Measurements from ENCODE around the gene NRG3. TPM values are rescaled to one million over a fixed set of nuclear protein-coding genes. Genes with fewer than 3 reads are reported as not detected.
"Not testable (repeated sequence)": the region's sequence is repeated elsewhere in the genome, so short reads cannot be mapped to it uniquely, and the experiment has no call there.

NRG3 gene
- polyA plus RNA-seq, 2 donors = 0.01 to 0.04 TPM

DNA sequence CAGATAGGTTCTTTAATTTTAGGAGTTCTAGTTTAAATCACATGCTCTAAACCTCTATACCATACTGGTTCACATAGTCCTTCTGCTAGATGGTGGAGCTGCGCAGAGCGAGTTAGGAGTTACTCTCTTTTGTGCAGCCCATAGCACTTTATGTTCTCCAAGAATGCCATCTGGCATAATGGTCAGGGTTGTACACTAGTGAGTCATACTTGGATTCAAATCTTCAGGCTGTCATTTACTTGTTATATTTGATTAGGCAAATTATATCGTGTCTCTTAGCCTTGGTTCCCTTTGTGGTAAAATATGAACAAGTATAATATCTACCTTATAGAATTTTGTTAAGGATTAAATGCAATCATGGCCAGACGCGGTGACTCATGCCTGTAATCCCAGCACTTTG, 1078.3 kb downstream of the NRG3 start:
- no peaks in the 10 kb centered on the region for H3K36me3 ChIP-seq (ENCODE audit: control insufficient read depth in 2 of 2, insufficient read depth in 2 of 2, low read length in 1 of 2)
- peaks cover 0 to 3% of the 10 kb centered on the region in 2 donors for H3K9me3 ChIP-seq (ENCODE audit: control insufficient read depth in 2 of 2, insufficient read depth in 1 of 2, low read depth in 1 of 2, low read length in 1 of 2)
- 84 to 86% methylated on average over 5 of the region's 5 CpGs for WGBS, 2 donors
- H3K27me3 ChIP-seq (ENCODE audit: control insufficient read depth in 1 of 2, insufficient read depth in 2 of 2, low read length in 2 of 2) = no peaks in the 10 kb centered on the region
- H3K4me1 ChIP-seq (ENCODE audit: control insufficient read depth in 2 of 2, insufficient read depth in 2 of 2, low read length in 1 of 2) = no peaks in the 10 kb centered on the region
- H3K4me3 ChIP-seq (ENCODE audit: low read depth in 1 of 2, low read length in 2 of 2) = no peak overlapping the region
- H3K27ac ChIP-seq (ENCODE audit: low read depth in 2 of 2, low read length in 1 of 2) = no peak overlapping the region

DNA sequence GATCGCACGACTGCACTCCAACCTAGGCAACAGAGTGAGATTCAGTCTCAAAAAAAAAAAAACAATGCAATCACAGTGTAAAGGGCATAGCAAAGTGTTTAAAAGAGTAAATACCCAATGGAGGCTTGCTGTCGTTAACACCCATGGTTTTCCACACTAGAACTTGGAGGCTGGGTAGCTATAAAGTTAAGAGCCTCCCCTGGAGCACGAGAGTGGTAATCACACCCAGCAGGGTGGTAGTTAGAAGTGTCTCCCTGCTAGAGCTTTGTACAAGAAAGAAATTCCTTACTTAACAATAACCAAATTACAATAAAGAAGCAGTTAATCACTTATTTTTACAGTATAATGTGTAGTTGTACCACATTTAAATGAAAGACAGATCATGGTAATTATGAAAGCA, 1078.9 kb downstream of the NRG3 start:
- H3K27ac ChIP-seq (ENCODE audit: low read depth in 2 of 2, low read length in 1 of 2) = no peak overlapping the region
- H3K27me3 ChIP-seq (ENCODE audit: control insufficient read depth in 1 of 2, insufficient read depth in 2 of 2, low read length in 2 of 2) = no peaks in the 10 kb centered on the region
- peaks cover 0 to 3% of the 10 kb centered on the region in 2 donors for H3K9me3 ChIP-seq (ENCODE audit: control insufficient read depth in 2 of 2, insufficient read depth in 1 of 2, low read depth in 1 of 2, low read length in 1 of 2)
- H3K36me3 ChIP-seq (ENCODE audit: control insufficient read depth in 2 of 2, insufficient read depth in 2 of 2, low read length in 1 of 2) = no peaks in the 10 kb centered on the region
- 63 to 80% methylated on average over 4 of the region's 4 CpGs for WGBS, 2 donors
- H3K4me1 ChIP-seq (ENCODE audit: control insufficient read depth in 2 of 2, insufficient read depth in 2 of 2, low read length in 1 of 2) = no peaks in the 10 kb centered on the region
- H3K4me3 ChIP-seq (ENCODE audit: low read depth in 1 of 2, low read length in 2 of 2) = no peak overlapping the region

DNA sequence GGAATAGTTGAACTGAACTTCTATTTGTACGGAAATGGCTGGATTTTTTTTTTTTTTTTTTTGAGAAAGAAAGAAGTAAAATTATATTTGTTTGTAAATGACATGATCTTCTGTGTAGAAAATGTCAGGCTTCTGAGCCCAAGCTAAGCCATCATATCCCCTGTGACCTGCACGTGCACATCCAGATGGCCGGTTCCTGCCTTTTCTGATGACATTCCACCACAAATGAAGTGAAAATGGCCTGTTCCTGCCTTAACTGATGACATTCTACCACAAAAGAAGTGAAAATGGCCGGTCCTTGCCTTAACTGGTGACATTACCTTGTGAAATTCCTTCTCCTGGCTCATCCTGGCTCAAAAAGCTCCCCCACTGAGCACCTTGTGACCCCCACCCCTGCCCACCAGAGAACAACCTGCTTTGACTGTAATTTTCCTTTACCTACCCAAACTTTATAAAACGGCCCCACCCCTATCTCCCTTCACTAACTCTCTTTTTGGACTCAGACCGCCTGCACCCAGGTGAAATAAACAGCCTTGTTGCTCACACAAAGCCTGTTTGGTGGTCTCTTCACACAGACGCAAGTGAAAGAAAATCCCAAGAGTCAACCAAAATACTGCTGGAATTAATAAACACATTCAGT, 1085.5 kb downstream of the NRG3 start:
- WGBS, 2 donors = 71 to 73% methylated on average over 7 of the region's 7 CpGs
- H3K36me3 ChIP-seq (ENCODE audit: control insufficient read depth in 2 of 2, insufficient read depth in 2 of 2, low read length in 1 of 2); H3K27me3 ChIP-seq (ENCODE audit: control insufficient read depth in 1 of 2, insufficient read depth in 2 of 2, low read length in 2 of 2); H3K4me1 ChIP-seq (ENCODE audit: control insufficient read depth in 2 of 2, insufficient read depth in 2 of 2, low read length in 1 of 2); H3K9me3 ChIP-seq (ENCODE audit: control insufficient read depth in 2 of 2, insufficient read depth in 1 of 2, low read depth in 1 of 2, low read length in 1 of 2); H3K27ac ChIP-seq (ENCODE audit: low read depth in 2 of 2, low read length in 1 of 2); H3K4me3 ChIP-seq (ENCODE audit: low read depth in 1 of 2, low read length in 2 of 2): not testable (repeated sequence)

DNA sequence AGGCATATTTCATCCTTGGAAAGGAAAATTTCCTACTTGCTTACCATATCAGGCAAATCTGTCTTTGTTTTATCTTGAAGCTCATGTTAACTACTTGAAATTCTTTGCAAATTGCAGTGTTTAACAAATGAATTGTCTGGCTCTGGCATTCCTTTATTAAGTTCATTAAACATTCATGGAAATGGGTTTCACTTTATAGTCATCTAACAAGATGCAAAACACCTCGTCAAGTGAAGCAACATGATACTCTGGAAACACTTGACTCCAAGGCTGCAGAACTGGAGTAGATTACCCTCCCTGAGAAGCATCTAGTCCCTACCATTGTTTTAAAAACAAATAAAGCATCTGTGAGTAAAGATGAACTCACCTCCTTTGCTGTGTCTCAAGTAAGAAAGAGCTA, 1086.9 kb downstream of the NRG3 start:
- no peak overlapping the region for H3K27ac ChIP-seq (ENCODE audit: low read depth in 2 of 2, low read length in 1 of 2)
- no peaks in the 10 kb centered on the region for H3K4me1 ChIP-seq (ENCODE audit: control insufficient read depth in 2 of 2, insufficient read depth in 2 of 2, low read length in 1 of 2)
- no peak overlapping the region for H3K4me3 ChIP-seq (ENCODE audit: low read depth in 1 of 2, low read length in 2 of 2)
- peaks cover 0 to 3% of the 10 kb centered on the region in 2 donors for H3K9me3 ChIP-seq (ENCODE audit: control insufficient read depth in 2 of 2, insufficient read depth in 1 of 2, low read depth in 1 of 2, low read length in 1 of 2)
- H3K27me3 ChIP-seq (ENCODE audit: control insufficient read depth in 1 of 2, insufficient read depth in 2 of 2, low read length in 2 of 2) = no peaks in the 10 kb centered on the region
- no peaks in the 10 kb centered on the region for H3K36me3 ChIP-seq (ENCODE audit: control insufficient read depth in 2 of 2, insufficient read depth in 2 of 2, low read length in 1 of 2)
- WGBS, 2 donors = 59 to 63% methylated on average over 1 of the region's 1 CpG

DNA sequence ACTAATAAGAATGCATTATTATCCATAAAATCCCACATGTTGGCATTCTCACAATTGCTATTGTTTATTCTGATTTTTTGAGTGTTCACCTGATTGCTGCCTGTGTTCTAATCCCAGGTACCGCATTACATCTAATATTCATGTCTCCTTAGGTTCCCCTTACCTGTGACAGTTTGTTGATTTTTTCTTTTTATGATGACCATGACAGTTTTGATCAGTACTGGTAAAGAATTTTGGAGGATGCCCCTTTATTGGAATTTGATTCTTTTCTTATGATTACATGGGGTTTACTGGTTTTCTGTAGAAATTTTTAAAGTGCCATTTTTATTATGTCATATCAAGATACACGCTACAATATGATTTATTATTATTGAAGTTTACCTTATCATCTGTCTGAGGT, 1091.1 kb downstream of the NRG3 start:
- no peaks in the 10 kb centered on the region for H3K36me3 ChIP-seq (ENCODE audit: control insufficient read depth in 2 of 2, insufficient read depth in 2 of 2, low read length in 1 of 2)
- H3K27ac ChIP-seq (ENCODE audit: low read depth in 2 of 2, low read length in 1 of 2) = no peak overlapping the region
- no peaks in the 10 kb centered on the region for H3K9me3 ChIP-seq (ENCODE audit: control insufficient read depth in 2 of 2, insufficient read depth in 1 of 2, low read depth in 1 of 2, low read length in 1 of 2)
- no peaks in the 10 kb centered on the region for H3K27me3 ChIP-seq (ENCODE audit: control insufficient read depth in 1 of 2, insufficient read depth in 2 of 2, low read length in 2 of 2)
- no peak overlapping the region for H3K4me3 ChIP-seq (ENCODE audit: low read depth in 1 of 2, low read length in 2 of 2)
- 85 to 92% methylated on average over 2 of the region's 2 CpGs for WGBS, 2 donors
- H3K4me1 ChIP-seq (ENCODE audit: control insufficient read depth in 2 of 2, insufficient read depth in 2 of 2, low read length in 1 of 2) = no peaks in the 10 kb centered on the region

DNA sequence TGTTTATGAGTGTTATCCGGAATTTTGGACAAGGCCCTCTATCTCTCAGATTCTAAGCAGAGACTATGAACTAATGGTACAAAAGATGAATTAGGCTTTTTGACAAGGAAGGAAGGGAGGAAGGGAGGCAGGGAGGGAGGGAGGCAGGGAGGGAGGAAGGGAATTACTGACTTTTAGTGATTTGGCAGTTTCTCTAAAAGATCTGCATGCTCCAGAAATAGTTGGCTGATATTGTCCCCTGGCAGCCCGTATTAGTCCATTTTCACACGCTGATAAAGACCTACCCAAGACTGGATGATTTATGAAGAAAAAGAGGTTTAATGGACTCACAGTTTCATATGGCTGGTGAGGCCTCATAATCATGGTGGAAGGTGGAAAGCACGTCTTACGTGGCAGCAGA, 1093.5 kb downstream of the NRG3 start:
- H3K27ac ChIP-seq (ENCODE audit: low read depth in 2 of 2, low read length in 1 of 2) = no peak overlapping the region
- no peaks in the 10 kb centered on the region for H3K9me3 ChIP-seq (ENCODE audit: control insufficient read depth in 2 of 2, insufficient read depth in 1 of 2, low read depth in 1 of 2, low read length in 1 of 2)
- no peak overlapping the region for H3K4me3 ChIP-seq (ENCODE audit: low read depth in 1 of 2, low read length in 2 of 2)
- H3K36me3 ChIP-seq (ENCODE audit: control insufficient read depth in 2 of 2, insufficient read depth in 2 of 2, low read length in 1 of 2) = no peaks in the 10 kb centered on the region
- no peaks in the 10 kb centered on the region for H3K4me1 ChIP-seq (ENCODE audit: control insufficient read depth in 2 of 2, insufficient read depth in 2 of 2, low read length in 1 of 2)
- 69 to 73% methylated on average over 5 of the region's 5 CpGs for WGBS, 2 donors
- no peaks in the 10 kb centered on the region for H3K27me3 ChIP-seq (ENCODE audit: control insufficient read depth in 1 of 2, insufficient read depth in 2 of 2, low read length in 2 of 2)

DNA sequence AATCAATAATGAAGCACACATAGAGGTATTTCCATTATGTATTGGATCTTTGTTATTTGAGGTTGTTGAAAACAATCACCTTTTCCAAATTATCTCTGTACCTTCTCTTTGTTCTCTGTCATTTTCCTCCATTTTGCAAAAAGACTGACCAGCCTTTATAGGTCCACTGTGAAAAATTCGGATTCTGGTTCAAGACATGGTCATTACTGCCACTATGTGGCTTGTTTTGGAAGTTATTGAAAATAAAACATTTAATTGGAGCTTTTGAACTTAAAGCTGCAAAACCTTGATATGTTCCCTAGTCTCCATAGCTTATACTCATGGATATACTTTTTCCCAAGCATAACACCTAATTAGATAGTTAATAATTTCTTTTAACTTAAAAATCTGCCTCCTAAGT, 1094.4 kb downstream of the NRG3 start:
- Histone ChIP-seq H3K27me3 (ENCODE audit: control insufficient read depth in 1 of 2, insufficient read depth in 2 of 2, low read length in 2 of 2) (no peaks in the 10 kb centered on the region), H3K4me1 (ENCODE audit: control insufficient read depth in 2 of 2, insufficient read depth in 2 of 2, low read length in 1 of 2) (no peaks in the 10 kb centered on the region), H3K4me3 (ENCODE audit: low read depth in 1 of 2, low read length in 2 of 2) (no peak overlapping the region), H3K27ac (ENCODE audit: low read depth in 2 of 2, low read length in 1 of 2) (no peak overlapping the region), H3K9me3 (ENCODE audit: control insufficient read depth in 2 of 2, insufficient read depth in 1 of 2, low read depth in 1 of 2, low read length in 1 of 2) (no peaks in the 10 kb centered on the region), H3K36me3 (ENCODE audit: control insufficient read depth in 2 of 2, insufficient read depth in 2 of 2, low read length in 1 of 2) (no peaks in the 10 kb centered on the region)
- WGBS, 2 donors = 40 to 56% methylated on average over 1 of the region's 1 CpG

DNA sequence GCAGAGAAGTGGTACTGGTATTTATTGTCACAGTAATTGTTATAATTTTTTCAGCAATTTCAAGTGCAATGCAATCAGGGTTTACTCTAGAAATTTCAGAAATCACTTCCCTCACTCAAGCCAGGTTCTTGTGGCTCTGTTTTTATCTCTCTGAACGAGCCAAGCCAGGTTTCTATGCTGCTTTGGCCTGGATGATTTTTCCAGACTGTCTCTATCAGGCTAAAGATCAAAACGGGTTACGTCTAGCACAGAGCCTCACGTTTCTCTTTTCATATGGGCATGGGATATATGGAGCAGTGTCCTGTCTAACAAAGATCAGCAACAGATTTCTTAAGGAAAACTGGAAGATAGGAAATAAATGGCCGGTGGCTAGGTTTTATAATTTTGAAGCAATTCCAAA, 1105.3 kb downstream of the NRG3 start:
- no peaks in the 10 kb centered on the region for H3K9me3 ChIP-seq (ENCODE audit: control insufficient read depth in 2 of 2, insufficient read depth in 1 of 2, low read depth in 1 of 2, low read length in 1 of 2)
- 68 to 74% methylated on average over 5 of the region's 5 CpGs for WGBS, 2 donors
- H3K4me3 ChIP-seq (ENCODE audit: low read depth in 1 of 2, low read length in 2 of 2) = no peak overlapping the region
- H3K36me3 ChIP-seq (ENCODE audit: control insufficient read depth in 2 of 2, insufficient read depth in 2 of 2, low read length in 1 of 2) = no peaks in the 10 kb centered on the region
- no peaks in the 10 kb centered on the region for H3K4me1 ChIP-seq (ENCODE audit: control insufficient read depth in 2 of 2, insufficient read depth in 2 of 2, low read length in 1 of 2)
- H3K27me3 ChIP-seq (ENCODE audit: control insufficient read depth in 1 of 2, insufficient read depth in 2 of 2, low read length in 2 of 2) = no peaks in the 10 kb centered on the region
- no peak overlapping the region for H3K27ac ChIP-seq (ENCODE audit: low read depth in 2 of 2, low read length in 1 of 2)

DNA sequence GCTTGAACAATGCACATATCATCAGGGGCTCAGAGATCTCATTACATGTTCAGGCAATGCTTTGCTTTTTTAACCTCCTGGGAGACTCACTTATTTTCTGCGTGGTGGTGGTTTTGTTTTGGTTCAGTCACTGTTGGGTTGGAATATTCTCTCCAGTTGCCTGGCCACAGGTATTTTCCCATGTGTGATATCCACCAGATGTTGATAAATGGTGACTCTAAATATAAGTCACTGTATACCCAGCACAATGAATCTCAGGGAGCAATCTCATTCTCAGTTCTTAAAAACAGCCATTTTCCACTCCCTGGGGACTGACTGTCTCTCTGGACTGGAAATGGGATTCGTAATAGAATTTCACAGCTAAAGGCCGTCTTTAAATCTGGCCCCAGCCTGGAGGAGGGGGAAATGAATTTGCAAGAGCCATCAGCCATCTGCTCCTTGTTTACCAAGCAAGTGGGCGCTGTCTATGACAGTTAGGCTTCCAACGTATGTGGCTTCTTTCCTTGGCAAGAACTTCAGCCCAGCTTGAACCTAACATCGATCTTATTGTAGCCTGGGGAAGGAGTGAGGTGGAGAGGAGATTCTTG, 1106.2 kb downstream of the NRG3 start:
- WGBS, 2 donors = 66 to 80% methylated on average over 6 of the region's 6 CpGs
- Histone ChIP-seq H3K27me3 (ENCODE audit: control insufficient read depth in 1 of 2, insufficient read depth in 2 of 2, low read length in 2 of 2) (no peaks in the 10 kb centered on the region), H3K27ac (ENCODE audit: low read depth in 2 of 2, low read length in 1 of 2) (no peak overlapping the region)

DNA sequence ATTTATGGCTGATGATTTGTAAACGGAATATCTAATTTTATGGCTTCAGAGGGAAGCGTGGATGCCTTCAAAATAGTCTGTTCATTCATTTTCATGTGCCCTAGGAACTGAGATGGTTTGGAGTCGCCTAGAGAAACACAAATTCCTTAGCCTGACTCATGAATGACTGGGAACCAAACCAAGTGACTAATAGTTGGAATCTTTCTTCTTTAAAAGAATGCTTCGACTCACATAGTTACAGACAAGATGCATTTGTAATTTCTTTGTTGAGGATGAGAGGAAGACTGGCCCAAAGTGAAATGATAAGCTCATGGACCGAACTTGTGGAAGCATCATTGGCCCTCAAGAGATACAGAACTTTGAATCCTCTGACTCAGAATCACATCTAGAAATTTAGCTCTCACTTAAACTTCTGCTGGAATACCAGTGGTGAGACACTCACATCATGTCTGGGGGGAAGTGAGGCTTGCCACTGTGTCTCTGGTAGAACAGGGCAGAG, 1107.2 kb downstream of the NRG3 start:
- Histone ChIP-seq H3K4me3 (ENCODE audit: low read depth in 1 of 2, low read length in 2 of 2) (no peak overlapping the region), H3K27me3 (ENCODE audit: control insufficient read depth in 1 of 2, insufficient read depth in 2 of 2, low read length in 2 of 2) (no peaks in the 10 kb centered on the region), H3K27ac (ENCODE audit: low read depth in 2 of 2, low read length in 1 of 2) (no peak overlapping the region), H3K36me3 (ENCODE audit: control insufficient read depth in 2 of 2, insufficient read depth in 2 of 2, low read length in 1 of 2) (no peaks in the 10 kb centered on the region), H3K9me3 (ENCODE audit: control insufficient read depth in 2 of 2, insufficient read depth in 1 of 2, low read depth in 1 of 2, low read length in 1 of 2) (no peaks in the 10 kb centered on the region), H3K4me1 (ENCODE audit: control insufficient read depth in 2 of 2, insufficient read depth in 2 of 2, low read length in 1 of 2) (no peaks in the 10 kb centered on the region)
- 25 to 40% methylated on average over 5 of the region's 5 CpGs for WGBS, 2 donors

More for the DNA sequence above, 1106.2 kb downstream of the NRG3 start:
- Histone ChIP-seq H3K4me3 (ENCODE audit: low read depth in 1 of 2, low read length in 2 of 2) (no peak overlapping the region), H3K9me3 (ENCODE audit: control insufficient read depth in 2 of 2, insufficient read depth in 1 of 2, low read depth in 1 of 2, low read length in 1 of 2) (no peaks in the 10 kb centered on the region), H3K36me3 (ENCODE audit: control insufficient read depth in 2 of 2, insufficient read depth in 2 of 2, low read length in 1 of 2) (no peaks in the 10 kb centered on the region), H3K4me1 (ENCODE audit: control insufficient read depth in 2 of 2, insufficient read depth in 2 of 2, low read length in 1 of 2) (no peaks in the 10 kb centered on the region)

Data from esophagus (tissue), 2 donors.